Keratinocyte (primary cell): Measurements from ENCODE around the gene PRDM11.

Experiments
- EZH2 ChIP-seq: IDR thresholded peaks from one replicate; pipeline ENCODE4 v1.6.1; 2012; ENCODE audit warnings: inconsistent platforms, mild to moderate bottlenecking, low read length, moderate library complexity
- TF ChIP-seq, protein P1 (sequence below), 3 experiments: IDR thresholded peaks in 1 of 3; conservative IDR thresholded peaks in 1 of 3; optimal IDR thresholded peaks in 1 of 3; 2 replicates in 2 of 3; 3 replicates in 1 of 3; pipeline versions ENCODE3 to v1.5.1; 2011; ENCODE audit warnings: low read length in 3 of 3, mild to moderate bottlenecking in 3 of 3, moderate library complexity in 2 of 3, control low read depth in 1 of 3, inconsistent platforms in 1 of 3; ENCODE audit not compliant: insufficient read depth in 2 of 3; ENCODE audit errors: extremely low read depth in 1 of 3

DNA sequence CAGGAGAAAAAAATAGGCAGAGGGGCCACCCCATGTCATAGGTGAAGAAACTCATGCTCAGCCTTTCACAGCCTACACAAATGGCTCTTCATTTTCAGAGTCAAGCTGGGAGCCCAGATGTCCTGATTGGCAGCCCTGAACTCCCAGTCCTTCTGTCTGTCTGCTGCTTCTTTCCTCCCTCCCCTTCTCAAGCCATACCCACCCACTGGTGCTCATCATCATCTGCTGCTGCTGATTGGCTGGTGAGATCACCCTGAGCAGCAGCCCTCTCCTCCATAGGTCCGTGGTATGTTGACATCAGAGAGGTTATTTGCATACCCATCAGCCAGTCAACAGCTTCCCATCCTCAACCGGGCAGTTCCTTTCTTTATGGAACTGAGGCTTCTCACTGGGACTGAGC lies 46.1 kb upstream of the PRDM11 start:
- TF ChIP-seq, protein P1, sequence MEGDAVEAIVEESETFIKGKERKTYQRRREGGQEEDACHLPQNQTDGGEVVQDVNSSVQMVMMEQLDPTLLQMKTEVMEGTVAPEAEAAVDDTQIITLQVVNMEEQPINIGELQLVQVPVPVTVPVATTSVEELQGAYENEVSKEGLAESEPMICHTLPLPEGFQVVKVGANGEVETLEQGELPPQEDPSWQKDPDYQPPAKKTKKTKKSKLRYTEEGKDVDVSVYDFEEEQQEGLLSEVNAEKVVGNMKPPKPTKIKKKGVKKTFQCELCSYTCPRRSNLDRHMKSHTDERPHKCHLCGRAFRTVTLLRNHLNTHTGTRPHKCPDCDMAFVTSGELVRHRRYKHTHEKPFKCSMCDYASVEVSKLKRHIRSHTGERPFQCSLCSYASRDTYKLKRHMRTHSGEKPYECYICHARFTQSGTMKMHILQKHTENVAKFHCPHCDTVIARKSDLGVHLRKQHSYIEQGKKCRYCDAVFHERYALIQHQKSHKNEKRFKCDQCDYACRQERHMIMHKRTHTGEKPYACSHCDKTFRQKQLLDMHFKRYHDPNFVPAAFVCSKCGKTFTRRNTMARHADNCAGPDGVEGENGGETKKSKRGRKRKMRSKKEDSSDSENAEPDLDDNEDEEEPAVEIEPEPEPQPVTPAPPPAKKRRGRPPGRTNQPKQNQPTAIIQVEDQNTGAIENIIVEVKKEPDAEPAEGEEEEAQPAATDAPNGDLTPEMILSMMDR (optimal IDR thresholded peaks at IDR 0.05 in 1 of 3, IDR thresholded peaks at IDR 0.05 in 1 of 3, conservative IDR thresholded peaks at IDR 0.05 in 1 of 3; ENCODE audit: extremely low read depth in 1 of 3, insufficient read depth in 2 of 3, low read length in 3 of 3), result no peak
- no peak for TF ChIP-seq EZH2
